H1 (cell line): ENCODE results near the gene MACROD2. TPM values are rescaled to one million over a fixed set of nuclear protein-coding genes. Genes with fewer than 3 reads are reported as not detected.

Experiments used
- CEBPB ChIP-seq: IDR thresholded peaks from 2 replicates; pipeline ENCODE4 v1.6.1; 2012; ENCODE audit warnings: low read depth, low read length
- CHD2 ChIP-seq: IDR thresholded peaks from 2 replicates; pipeline ENCODE4 v1.6.1; 2012; ENCODE audit warnings: low read length, improper control_type of control experiment
- MAX ChIP-seq: IDR thresholded peaks from 2 replicates; pipeline ENCODE4 v1.6.1; 2012; ENCODE audit warnings: inconsistent platforms
- SP1 ChIP-seq: IDR thresholded peaks from 2 replicates; pipeline ENCODE4 v1.6.1; 2011; ENCODE audit warnings: low read depth, low read length
- polyA plus RNA-seq, 7 experiments: library from polyadenylated mRNA; depleted of rRNA in 3 of 7; stranded (reverse) in 5 of 7; unstranded in 2 of 7; fragments of >200 nt in 5 of 7; fragments of 200-250 nt in 2 of 7; gene quantifications; 1 replicate in 5 of 7; 2 replicates in 1 of 7; 4 replicates in 1 of 7; pipeline versions ENCODE4 v1.2.1 to v1.2.3, GENCODE V29; 2011 to 2013; ENCODE audit warnings: missing spikeins in 2 of 7, mixed read lengths in 2 of 7
- total RNA-seq: library from RNA; stranded (reverse); fragmentation: NEBNext Ultra II Directional; extraction: Animal tissue kit (Norgen Biotek cat#: 25700); gene quantifications from 2 replicates; pipeline ENCODE4 v1.2.1, GENCODE V29; 2021

The MACROD2 gene
- total and polyA plus RNA-seq, 2 of the 8 experiments (the other 6 are each of a cell fraction or from before 2014, with no cell fraction given), result 0.70 to 3.9 TPM

- TF ChIP-seq CEBPB, result no peak
- no peak for TF ChIP-seq MAX
- TF ChIP-seq CHD2, result no peak
- TF ChIP-seq SP1, result no peak
- TF ChIP-seq, all 59 proteins: peak for 0
Observed at GRCh38 chr20:14220986-14221385, 225.7 kb downstream of the MACROD2 start (continued).
